Bone marrow (tissue), 2 donors: ENCODE measurements around the gene ITGAL.

ENCODE experiments used
- DNase-seq, 2 donors: peaks; one replicate each; lab custom pipeline; 2025; lab: John Stamatoyannopoulos, UW

ITGAL gene

DNA sequence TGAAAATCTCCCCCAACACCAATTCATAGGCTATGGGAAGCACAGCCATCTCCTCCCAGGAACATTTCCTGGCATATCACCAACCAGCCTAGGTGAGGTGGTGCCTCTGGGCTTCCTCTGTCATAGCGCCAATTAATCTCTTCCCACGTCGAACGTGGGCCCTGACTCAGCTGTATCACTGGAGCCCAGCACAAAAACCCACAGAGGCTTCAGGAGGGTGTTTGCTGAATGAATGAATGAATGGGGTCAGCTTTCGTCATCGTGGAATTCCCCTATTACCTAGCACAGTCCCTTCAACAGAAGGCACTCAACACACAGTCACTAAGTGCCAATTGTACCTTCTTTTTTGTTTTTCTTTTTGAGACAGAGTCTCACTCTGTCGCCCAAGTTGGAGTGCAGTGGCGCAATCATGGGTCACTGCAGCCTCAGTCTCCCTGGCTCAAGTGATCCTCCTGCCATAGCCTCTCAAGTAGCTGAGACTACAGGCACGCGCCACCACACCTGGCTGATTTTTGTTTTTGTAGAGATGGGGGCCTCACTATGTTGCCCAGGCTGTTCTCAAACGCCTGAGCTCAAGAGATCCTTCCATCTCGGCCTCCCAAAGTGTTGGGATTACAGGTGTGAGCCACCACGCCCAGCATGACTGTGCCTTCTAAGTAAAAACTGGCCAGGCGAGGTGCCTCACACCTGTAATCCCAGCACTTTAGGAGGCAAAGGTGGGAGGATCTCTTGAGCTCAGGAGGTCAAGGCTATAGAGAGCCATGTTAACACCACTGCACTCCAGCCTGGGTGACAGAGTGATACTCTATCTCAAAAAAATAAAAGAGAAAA is 94.8 kb downstream of the ITGAL start:
- peak in 1 of 2 donors; percentile 10 for DNase-seq

DNA sequence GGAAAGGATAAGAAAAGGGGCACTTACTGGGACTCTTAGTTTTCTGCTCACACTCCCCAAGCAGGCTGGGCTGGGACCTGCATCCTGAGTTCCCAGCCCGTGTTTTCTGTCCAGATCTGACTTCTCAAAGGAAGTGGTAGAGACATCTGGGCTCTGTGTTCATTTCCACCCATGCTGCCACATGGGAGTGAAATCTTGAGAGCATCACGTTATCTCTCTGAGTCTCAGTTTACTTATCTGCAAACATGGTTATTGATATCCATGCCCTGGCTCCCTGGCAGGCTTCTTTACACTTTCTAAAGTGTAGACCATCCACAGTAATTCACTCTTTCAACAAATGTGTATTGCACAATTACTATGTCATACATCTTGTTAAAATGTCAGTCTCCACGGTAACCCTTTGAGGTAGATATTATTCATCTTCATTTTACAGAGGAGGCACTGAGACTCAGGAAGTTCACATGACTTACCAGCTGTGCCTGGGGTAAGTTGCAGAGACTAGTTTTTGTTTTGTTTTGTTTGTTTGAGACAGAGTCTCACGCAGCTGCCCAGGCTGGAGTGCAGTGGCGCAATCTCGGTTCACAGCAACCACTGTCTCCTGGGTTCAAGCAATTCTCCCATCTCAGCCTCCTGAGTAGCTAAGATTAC is 95.6 kb downstream of the ITGAL start:
- peak; percentile 18 to 95 for DNase-seq

DNA sequence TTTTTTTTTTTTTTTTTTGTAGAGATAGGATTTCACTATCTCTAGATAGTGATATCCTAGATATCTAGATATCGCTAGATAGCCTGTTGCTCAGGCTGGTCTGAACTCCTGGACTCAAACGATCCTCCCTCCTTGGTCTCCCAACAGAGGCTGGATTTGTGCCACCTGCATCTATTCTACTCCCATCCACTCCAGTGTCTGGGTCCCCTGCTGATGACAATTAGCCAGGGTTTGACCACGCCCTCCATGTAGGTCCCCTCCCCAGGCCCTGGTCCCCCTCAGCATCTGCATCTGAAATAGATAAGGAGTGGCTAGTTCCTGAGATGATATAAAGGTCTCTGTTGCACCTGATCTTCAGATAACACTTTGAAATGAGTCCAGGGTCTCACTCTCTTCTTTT is 96.7 kb downstream of the ITGAL start:
- no peak for DNase-seq

DNA sequence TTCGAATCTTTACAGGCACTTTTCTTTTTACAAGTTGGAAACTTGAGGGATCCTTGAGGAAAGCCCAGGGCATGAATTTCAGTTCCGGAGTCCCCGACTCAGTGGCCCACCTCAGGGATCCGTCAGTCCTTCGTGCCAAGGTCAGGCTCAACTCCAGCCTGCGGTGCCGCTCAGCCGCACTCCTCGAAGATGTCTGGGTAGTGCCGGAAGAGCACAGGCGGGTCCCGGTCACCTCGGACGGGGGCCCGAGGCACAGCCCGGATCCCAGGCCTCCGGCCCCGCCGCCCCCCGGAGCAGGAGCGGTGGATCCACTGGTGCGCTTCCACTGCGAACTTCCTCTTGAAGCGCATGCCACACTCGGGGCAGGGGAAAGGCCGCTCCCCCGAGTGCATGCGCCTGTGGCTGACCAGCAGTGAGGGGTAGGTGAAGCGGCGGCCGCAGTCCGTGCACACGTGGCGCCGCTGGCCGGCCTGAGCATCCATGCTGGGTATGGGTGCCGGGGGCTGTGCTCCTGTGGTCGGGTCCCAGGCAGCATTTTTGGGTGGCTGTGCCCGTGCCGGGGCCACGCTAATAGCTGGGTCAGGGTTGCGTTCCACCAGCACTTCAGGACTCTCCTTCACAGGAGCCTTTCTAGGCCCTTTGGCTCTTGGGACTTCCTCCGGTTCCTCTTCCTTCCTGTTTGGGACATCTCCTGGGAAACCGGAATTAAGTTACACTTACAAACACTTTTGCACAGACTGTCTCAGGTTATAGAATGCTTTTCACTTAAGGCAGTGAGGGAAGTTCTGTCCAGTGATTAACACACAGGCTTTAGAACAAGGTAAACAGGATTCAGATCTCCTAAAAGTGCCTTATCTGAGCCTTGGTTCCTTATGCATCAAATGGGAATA is 97.4 kb downstream of the ITGAL start:
- no peak for DNase-seq

DNA sequence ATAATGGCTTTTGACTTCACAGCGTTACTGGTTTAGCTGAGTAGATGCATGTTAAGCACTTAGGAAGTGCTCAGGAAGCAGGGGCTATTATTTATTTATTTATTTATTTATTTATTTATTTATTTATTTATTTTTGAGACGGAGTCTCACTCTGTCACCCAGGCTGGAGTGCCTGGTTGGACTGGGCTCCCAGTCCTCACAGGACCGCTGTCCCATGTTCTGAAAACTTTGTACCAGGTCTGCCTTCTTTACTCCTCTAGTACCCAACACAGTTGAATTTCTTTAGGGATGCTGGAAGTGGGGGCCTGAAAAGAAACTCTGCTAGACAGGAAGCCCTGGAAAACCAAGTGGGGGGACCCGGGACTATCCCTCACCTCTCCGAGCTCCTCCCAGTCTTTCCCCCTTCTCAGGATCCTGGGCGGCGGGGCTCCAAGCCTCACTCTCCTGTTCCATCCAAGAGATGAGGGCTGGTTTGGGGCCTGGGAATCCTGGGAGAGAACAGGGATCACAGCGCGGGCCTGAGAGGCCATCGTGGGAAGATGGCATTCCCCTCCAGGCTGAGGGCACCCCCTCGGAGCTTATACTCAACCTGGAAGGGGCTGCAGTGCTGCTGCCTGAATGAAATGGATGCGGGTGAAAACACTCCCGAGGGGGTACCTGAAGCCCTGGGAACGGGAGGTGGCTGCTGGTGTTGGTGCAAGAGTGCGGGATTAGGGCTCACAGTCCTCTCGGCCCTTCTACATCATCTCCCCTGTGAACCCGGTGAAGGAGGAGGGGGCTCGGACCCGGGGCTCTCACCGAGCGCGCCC is 98.3 kb downstream of the ITGAL start:
- no peak for DNase-seq

DNA sequence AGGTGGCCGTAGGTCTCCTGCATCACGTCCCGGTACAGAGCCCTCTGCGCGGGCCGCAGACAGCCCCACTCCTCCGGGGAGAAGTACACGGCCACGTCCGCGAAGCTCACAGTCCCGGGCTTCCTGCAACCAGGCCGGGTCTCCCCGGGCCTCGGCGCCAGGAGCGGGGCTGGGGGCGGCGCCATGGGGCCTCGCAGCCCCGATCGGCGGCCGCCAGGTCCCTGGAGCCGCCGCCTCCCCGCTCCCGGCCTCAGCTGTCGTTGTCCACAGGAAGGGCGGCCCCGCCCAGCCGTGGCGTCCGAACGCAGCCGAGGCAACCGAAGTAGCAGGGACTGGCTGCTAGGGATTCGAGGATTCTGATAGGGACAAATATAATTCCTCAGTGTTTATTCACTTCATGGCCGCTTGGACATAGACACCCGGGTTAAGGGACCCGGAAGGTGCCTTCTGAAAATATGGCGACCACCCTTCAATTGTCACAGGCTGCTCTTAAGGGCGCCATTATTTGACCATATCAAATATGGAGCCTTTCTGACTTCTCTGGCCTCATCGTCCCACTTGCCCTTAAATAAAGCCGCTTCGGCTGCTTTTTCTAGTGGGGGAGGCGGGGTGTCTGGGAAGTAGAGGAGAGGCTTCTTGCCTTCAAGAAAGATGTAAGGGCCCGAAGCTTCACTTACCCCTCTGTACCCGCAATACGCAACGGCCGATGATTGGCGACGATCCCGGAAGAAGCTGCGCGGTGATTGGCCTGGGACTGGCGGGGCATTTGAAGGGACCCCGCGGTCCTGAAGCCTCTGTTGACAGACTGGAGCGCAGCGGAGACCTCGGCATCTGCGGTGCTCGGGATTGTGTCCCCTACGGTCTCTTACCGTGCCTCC is 99.1 kb downstream of the ITGAL start, which contains the start of gene ZNF688:
ZNF688 (minus strand) TSS at position 270 of the 878 bp plus-strand sequence; CDS start at position 185, 85 bp downstream.
- DNase-seq, result peak; percentile 89 to 98
